ENCODE results near the gene OR5A1. TPM values are rescaled to one million over a fixed set of nuclear protein-coding genes. Genes with fewer than 3 reads are reported as not detected.

OR5A1 gene
- total and polyA plus RNA-seq, 4 donors, result not detected

DNA sequence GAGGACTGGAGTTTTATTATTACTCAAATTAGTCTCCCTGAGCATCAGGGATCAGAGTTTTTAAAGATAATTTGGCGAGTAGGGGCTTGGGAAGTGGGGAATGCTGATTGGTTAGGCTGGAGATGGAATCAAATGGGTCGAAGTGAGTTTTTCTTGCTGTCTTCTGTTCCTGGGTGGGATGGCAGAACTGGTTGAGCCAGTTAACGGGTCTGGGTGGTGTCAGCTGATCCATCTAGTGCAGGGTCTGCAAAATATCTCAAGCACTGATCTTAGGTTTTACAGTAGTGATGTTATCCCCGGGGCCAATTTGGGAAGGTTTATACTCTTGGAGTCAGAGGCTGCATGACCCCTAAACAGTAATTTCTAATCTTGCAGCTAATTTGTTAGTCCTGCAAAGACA lies 11.1 kb upstream of the OR5A1 start:
- Histone ChIP-seq H3K27me3 (ENCODE audit: control insufficient read depth in 4 of 4, insufficient read depth in 4 of 4, low read length in 3 of 4) (no peaks in the 10 kb centered on the region), H3K9ac (ENCODE audit: low read depth in 1 of 2, low read length in 2 of 2) (no peak overlapping the region), H3K4me3 (ENCODE audit: low read depth in 1 of 3, low read length in 3 of 3) (no peak overlapping the region), H3K36me3 (ENCODE audit: control insufficient read depth in 4 of 4, insufficient read depth in 3 of 4, low read depth in 1 of 4, low read length in 3 of 4) (no peaks in the 10 kb centered on the region), H3K9me3 (ENCODE audit: control insufficient read depth in 4 of 4, low read length in 3 of 4) (no peaks in the 10 kb centered on the region), H3K27ac (ENCODE audit: low read depth in 1 of 2, low read length in 2 of 2) (no peak overlapping the region), H3K4me1 (ENCODE audit: control insufficient read depth in 4 of 4, insufficient read depth in 4 of 4, low read length in 3 of 4) (no peaks in the 10 kb centered on the region)
- no peak for TF ChIP-seq RXRA (IDR thresholded peaks at IDR 0.05)
- TF ChIP-seq NR2F2 (IDR thresholded peaks at IDR 0.05), result no peak
- TF ChIP-seq ATF3 (IDR thresholded peaks at IDR 0.05), result no peak
- TF ChIP-seq YY1 (IDR thresholded peaks at IDR 0.05), result no peak
- TF ChIP-seq HNF4A (conservative IDR thresholded peaks at IDR 0.05), result no peak
- TF ChIP-seq REST (IDR thresholded peaks at IDR 0.05), result no peak
- TF ChIP-seq FOXA2 (IDR thresholded peaks at IDR 0.05), result no peak
- no peak for TF ChIP-seq ZBTB33 (IDR thresholded peaks at IDR 0.05)
- TF ChIP-seq HNF4G (IDR thresholded peaks at IDR 0.05), result no peak
- no peak for TF ChIP-seq EGR1 (IDR thresholded peaks at IDR 0.05; ENCODE audit: low read depth in 2 of 2)
- no peak for TF ChIP-seq JUND (IDR thresholded peaks at IDR 0.05)
- TF ChIP-seq MAX (IDR thresholded peaks at IDR 0.05), result no peak
- TF ChIP-seq GABPA (IDR thresholded peaks at IDR 0.05 in 1 of 2, conservative IDR thresholded peaks at IDR 0.05 in 1 of 2), result no peak
- no peak for TF ChIP-seq RAD21 (IDR thresholded peaks at IDR 0.05)
- TF ChIP-seq CTCF (IDR thresholded peaks at IDR 0.05; ENCODE audit: low read depth, low read length, missing input control), result no peak
- TF ChIP-seq TAF1 (conservative IDR thresholded peaks at IDR 0.05), result no peak
- TF ChIP-seq SP1 (IDR thresholded peaks at IDR 0.05), result no peak
- TF ChIP-seq FOXA1 (IDR thresholded peaks at IDR 0.05), result no peak
- DNase-seq (ENCODE audit: low spot score), result no peak
- 82% methylated on average over 4 of the region's 4 CpGs for WGBS

Data from liver (tissue), 9 donors.